ACC112 (cell line): ENCODE measurements around the gene EXOSC6.
A peak's percentile ranks its signal among the peaks of the same experiment; 100 is the strongest.
"Not testable (repeated sequence)": the region's sequence is repeated elsewhere in the genome, so short reads cannot be mapped to it uniquely, and the experiment has no call there.

Source experiments
- H2AFZ ChIP-seq: fragments of 200-600 bp; sonication (generic); one replicate; pipeline ENCODE4 v1.6.0; 2017; ENCODE audit warnings: antibody characterized with exemption, low read length; ENCODE audit not compliant: unreplicated experiment
- H3K27ac ChIP-seq: fragments of 200-600 bp; sonication (generic); 2 replicates; pipeline ENCODE4 v1.5.1; 2014; ENCODE audit warnings: low read depth, mild to moderate bottlenecking, antibody characterized with exemption, low read length, moderate library complexity
- H3K27me3 ChIP-seq: fragments of 200-600 bp; sonication (generic); 2 replicates; pipeline ENCODE4 v1.6.1; 2014; ENCODE audit warnings: mild to moderate bottlenecking, antibody characterized with exemption, low read length, moderate library complexity, mixed read lengths; ENCODE audit not compliant: insufficient read depth
- H3K36me3 ChIP-seq: fragments of 200-600 bp; sonication (generic); 2 replicates; pipeline ENCODE4 v1.6.1; 2016; ENCODE audit warnings: mild to moderate bottlenecking, antibody characterized with exemption, low read length, moderate library complexity, mixed read lengths; ENCODE audit not compliant: insufficient read depth
- H3K4me1 ChIP-seq: fragments of 200-600 bp; sonication (generic); one replicate; pipeline ENCODE4 v1.6.1; 2016; ENCODE audit warnings: low read length, mixed read lengths; ENCODE audit not compliant: insufficient read depth, unreplicated experiment, control insufficient read depth
- H3K4me3 ChIP-seq: fragments of 200-600 bp; sonication (generic); 2 replicates; pipeline ENCODE4 v1.5.1; 2014; ENCODE audit warnings: mild to moderate bottlenecking, low read depth, low read length
- H3K79me2 ChIP-seq: fragments of 200-600 bp; sonication (generic); one replicate; pipeline ENCODE4 v1.6.0; 2016; ENCODE audit warnings: low read length; ENCODE audit not compliant: control insufficient read depth, unreplicated experiment, insufficient read depth

Gene EXOSC6

DNA sequence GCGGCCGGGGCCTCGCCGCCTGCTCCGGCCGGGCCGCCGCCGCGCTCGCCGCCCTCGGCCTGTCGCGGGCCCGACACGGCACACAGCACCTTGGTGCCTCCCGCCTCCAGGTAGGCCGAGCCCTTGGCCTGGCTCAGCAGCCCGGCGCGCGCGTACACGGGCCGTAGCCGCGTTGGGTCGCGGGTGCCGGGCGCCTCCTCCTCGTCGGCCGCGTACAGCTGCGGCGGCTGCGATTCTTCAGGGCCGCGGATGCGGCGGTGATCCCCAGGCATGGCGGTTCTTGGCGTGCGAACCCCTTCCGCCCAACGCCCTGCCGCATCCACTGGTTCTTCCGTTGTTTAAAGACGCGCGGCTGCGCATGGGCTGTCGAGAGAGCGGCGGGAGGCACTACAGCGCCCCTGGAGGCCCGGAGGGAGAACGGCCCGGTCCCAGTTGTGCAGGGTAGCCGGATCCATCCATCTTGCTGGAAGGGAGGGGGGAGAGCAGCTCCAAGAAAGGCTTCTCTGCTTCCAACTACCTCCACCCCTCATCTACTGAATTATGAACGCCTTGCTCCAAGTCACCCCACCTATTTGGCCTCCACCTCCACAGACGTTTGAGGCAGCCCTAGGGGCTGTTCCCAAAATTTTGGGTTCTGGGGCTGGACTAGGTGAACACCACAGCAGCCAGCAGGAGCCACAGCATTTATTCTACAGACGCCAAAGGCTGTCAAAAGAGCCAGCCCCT lies at the start of gene EXOSC6:
EXOSC6 (minus strand) TSS at position 312 of the 726 bp plus-strand sequence; CDS start at position 272, 40 bp downstream.
- peak within 1 kb of the TSS; percentile 82 for H3K4me3 ChIP-seq
- peaks cover 23% of the 10 kb centered on the region; the same call in 1 of the 2 replicates for H3K36me3 ChIP-seq
- H2AFZ ChIP-seq: no peak within 1 kb of the TSS
- H3K27me3 ChIP-seq: no peaks in the 10 kb centered on the region
- H3K4me1 ChIP-seq: peaks cover 4% of the 10 kb centered on the region
- peaks cover 16% of the 10 kb centered on the region for H3K79me2 ChIP-seq
- peak within 1 kb of the TSS; percentile 75 for H3K27ac ChIP-seq

- peaks cover 6% of the 10 kb centered on the region for H3K4me1 ChIP-seq
- peaks cover 47% of the 10 kb centered on the region for H3K79me2 ChIP-seq
- H3K27me3 ChIP-seq: no peaks in the 10 kb centered on the region
- no peak overlapping the region for H3K27ac ChIP-seq
- peaks cover 11% of the 10 kb centered on the region for H3K36me3 ChIP-seq
- H2AFZ ChIP-seq: no peak overlapping the region
- no peak overlapping the region for H3K4me3 ChIP-seq
Measured at GRCh38 chr16:70301121-70301520, 49.4 kb upstream of the EXOSC6 start.

GRCh38 chr16:70298988-70299938 lies 47.5 kb upstream of the EXOSC6 start, which contains the start of gene DDX19B:
Gene DDX19B, plus strand, starts transcription at chr16:70299186. Its CDS starts 112 bp downstream, at chr16:70299298.
- Histone ChIP-seq H3K79me2 (peaks cover 35% of the 10 kb centered on the region), H3K27ac (peak within 1 kb of the TSS; percentile 76), H3K36me3 (peaks cover 11% of the 10 kb centered on the region)

GRCh38 chr16:70295634-70296033 lies 43.9 kb upstream of the EXOSC6 start:
- H3K27ac ChIP-seq: no peak overlapping the region
- 0 out of 2 replicates have a peak, but pooled peaks cover 3% of the 10 kb centered on the region for H3K36me3 ChIP-seq
- H3K4me1 ChIP-seq: no peaks in the 10 kb centered on the region
- no peaks in the 10 kb centered on the region for H3K27me3 ChIP-seq
- no peak overlapping the region for H3K4me3 ChIP-seq
- H2AFZ ChIP-seq: no peak overlapping the region
- peaks cover 21% of the 10 kb centered on the region for H3K79me2 ChIP-seq

More at GRCh38 chr16:70298988-70299938, 47.5 kb upstream of the EXOSC6 start, which contains the start of gene DDX19B:
- H3K27me3 ChIP-seq: no peaks in the 10 kb centered on the region
- H3K4me3 ChIP-seq: peak within 1 kb of the TSS; percentile 98
- H3K4me1 ChIP-seq: no peaks in the 10 kb centered on the region
- peak within 1 kb of the TSS; percentile 97 for H2AFZ ChIP-seq

DNA sequence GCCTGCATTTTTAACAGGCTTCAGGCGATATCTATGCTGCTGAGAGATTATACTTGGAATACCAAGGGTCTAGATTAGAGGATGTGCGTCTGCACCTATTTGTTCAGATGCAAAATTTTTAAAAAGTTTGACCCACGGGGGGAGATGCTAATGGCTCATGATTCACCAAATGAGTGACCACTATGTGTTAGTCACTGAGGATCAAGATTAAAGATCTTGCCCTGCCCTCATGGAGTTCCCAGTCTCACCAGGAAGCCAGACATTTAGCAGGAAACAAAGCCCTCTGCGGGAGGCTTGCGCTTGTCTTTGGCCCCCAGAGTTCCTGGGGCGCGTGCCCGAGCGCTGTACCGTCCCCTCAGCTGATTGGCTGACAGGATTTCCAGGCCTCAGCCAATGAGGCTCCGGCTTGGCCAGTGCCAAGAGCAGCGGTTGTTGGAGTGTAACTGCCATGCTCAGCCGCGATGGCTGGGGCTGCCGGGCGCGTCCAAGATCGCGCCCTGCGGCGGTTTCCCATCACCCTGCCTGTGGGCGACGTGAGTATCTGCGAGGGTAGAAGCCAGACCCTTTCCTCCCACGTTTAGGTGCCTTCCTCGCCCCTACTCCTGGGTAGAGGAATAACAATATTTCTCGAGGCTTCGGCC lies 42.8 kb upstream of the EXOSC6 start:
- H3K4me3 ChIP-seq: no peak overlapping the region
- no peaks in the 10 kb centered on the region for H3K4me1 ChIP-seq
- H2AFZ ChIP-seq: no peak overlapping the region
- no peaks in the 10 kb centered on the region for H3K27me3 ChIP-seq
- peaks cover 10% of the 10 kb centered on the region for H3K79me2 ChIP-seq
- H3K36me3 ChIP-seq: no peaks in the 10 kb centered on the region
- H3K27ac ChIP-seq: no peak overlapping the region

DNA sequence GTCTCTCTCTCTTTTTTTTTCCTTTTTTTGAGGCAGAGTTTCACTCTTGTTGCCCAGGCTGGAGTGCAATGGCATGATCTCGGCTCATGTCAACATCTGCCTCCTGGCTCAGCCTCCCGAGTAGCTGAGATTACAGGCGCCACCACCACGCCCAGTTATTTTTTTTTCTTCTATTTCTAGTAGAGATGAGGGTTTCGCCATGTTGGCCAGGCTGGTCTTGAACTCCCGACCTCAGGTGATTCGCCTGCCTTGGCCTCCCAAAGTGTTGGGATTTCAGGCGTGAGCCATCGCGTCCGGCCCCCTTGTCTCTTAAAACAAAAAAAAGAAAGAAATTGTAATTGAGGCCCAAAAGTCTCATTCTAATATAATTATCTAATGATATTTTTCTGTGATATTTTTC lies 40.4 kb upstream of the EXOSC6 start:
- H3K79me2 ChIP-seq: peaks cover 20% of the 10 kb centered on the region
- not testable (repeated sequence) for H3K4me3 ChIP-seq, H3K27ac ChIP-seq

DNA sequence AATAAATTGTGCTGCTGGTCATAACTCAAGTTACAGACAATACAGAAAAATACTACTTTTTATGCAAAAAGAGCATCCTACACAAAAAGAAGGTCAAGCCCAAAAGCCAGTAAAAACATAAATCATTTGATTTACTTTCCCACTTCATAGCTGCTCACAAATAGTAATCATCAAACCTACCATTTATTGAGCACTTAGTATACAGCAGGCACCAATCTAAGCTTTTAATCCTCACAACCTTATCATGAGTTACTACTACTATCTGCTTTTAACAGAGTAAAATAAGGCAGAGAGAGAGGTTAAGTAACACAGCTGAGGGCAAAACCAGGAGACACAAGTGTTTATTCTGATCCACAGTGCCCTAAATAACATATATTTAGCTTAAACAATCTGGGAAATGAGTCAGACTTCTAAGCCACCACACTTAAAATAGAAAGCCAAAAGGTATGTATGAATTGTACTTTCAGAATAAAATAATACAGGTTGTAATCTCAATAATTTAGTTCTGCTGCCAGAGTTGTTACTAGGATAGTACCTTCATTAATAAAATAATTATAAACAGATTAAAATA lies 39.3 kb upstream of the EXOSC6 start:
- H3K4me1 ChIP-seq: peaks cover 6% of the 10 kb centered on the region
- no peak overlapping the region for H3K4me3 ChIP-seq
- no peak overlapping the region for H2AFZ ChIP-seq
- peaks cover 27% of the 10 kb centered on the region for H3K79me2 ChIP-seq
- no peaks in the 10 kb centered on the region for H3K27me3 ChIP-seq
- H3K27ac ChIP-seq: no peak overlapping the region
- H3K36me3 ChIP-seq: peaks cover 3% of the 10 kb centered on the region

More for the DNA sequence above, 40.4 kb upstream of the EXOSC6 start:
- not testable (repeated sequence) for H3K36me3 ChIP-seq, H2AFZ ChIP-seq, H3K27me3 ChIP-seq, H3K4me1 ChIP-seq

GRCh38 chr16:70289229-70290094 lies 37.7 kb upstream of the EXOSC6 start, which contains the start of gene AARS1:
Gene AARS1, minus strand, starts transcription at chr16:70289506. Its CDS starts 6,743 bp downstream, at chr16:70282763.
- no peaks in the 10 kb centered on the region for H3K27me3 ChIP-seq
- peak within 1 kb of the TSS; percentile 84 for H3K4me3 ChIP-seq
- peaks cover 9% of the 10 kb centered on the region for H3K4me1 ChIP-seq
- peaks cover 15% of the 10 kb centered on the region for H3K36me3 ChIP-seq
- peaks cover 43% of the 10 kb centered on the region for H3K79me2 ChIP-seq
- H3K27ac ChIP-seq: peak within 1 kb of the TSS; percentile 86
- H2AFZ ChIP-seq: peak within 1 kb of the TSS; percentile 53

DNA sequence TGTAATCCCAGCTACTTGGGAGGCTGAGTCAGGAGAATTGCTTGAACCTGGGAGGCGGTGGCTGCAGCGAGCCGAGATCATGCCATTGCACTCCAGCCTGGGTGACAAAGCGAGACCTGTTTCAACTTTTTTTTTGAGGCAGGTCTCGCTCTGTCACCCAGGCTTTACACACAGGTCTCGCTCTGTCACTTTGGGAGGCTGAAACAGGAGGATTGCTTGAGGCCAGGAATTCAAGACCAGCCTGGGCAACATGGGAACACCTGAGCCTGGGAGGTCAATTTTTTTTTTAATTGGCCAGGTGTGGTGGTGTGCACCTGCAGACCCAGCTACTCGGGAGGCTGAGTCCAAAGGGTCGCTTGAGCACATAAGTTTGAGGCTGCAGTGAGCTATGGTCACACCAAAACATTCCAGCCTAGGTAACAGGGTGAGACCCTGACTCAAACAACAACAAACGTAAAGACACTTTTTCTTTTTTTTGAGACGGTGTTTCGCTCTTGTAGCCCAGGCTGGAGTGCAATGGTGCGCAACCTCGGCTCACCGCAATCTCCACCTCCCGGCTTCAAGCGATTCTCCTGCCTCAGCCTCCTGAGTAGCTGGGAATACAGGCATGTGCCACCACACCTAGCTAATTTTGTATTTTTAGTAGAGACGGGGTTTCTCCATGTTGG lies 35.7 kb upstream of the EXOSC6 start:
- Histone ChIP-seq H3K4me3 (peak overlapping the region; percentile 84), H3K79me2 (peaks cover 60% of the 10 kb centered on the region), H3K36me3 (peaks cover 24% of the 10 kb centered on the region)
- H3K27ac ChIP-seq, H2AFZ ChIP-seq, H3K27me3 ChIP-seq, H3K4me1 ChIP-seq: not testable (repeated sequence)
